IPS DF 19.7 (cell line): ENCODE measurements around the gene LCE1A.

ENCODE experiments used
- DNase-seq: peaks from one replicate; pipeline ENCODE4 v3.0.0-alpha.2; 2013; ENCODE audit warnings: low read depth, low spot score

The LCE1A gene

GRCh38 chr1:152870831-152871730 lies 43.8 kb downstream of the LCE1A start:
- DNase-seq = peak; percentile 40

- no peak for DNase-seq
Observed at GRCh38 chr1:152871731-152872126, 44.5 kb downstream of the LCE1A start.

GRCh38 chr1:152873495-152873894 lies 46.2 kb downstream of the LCE1A start:
- DNase-seq = no peak

GRCh38 chr1:152876827-152877226 lies 49.6 kb downstream of the LCE1A start:
- no peak for DNase-seq
